DMS153 treated with DMSO at 0.1 percent for 48 hours (cell line): ENCODE data around the gene ABCC11.

Experiments used
- DNase-seq: peaks from one replicate; lab custom pipeline; 2025; ENCODE audit not compliant: unreplicated experiment; lab: John Stamatoyannopoulos, UW

The ABCC11 gene

DNA sequence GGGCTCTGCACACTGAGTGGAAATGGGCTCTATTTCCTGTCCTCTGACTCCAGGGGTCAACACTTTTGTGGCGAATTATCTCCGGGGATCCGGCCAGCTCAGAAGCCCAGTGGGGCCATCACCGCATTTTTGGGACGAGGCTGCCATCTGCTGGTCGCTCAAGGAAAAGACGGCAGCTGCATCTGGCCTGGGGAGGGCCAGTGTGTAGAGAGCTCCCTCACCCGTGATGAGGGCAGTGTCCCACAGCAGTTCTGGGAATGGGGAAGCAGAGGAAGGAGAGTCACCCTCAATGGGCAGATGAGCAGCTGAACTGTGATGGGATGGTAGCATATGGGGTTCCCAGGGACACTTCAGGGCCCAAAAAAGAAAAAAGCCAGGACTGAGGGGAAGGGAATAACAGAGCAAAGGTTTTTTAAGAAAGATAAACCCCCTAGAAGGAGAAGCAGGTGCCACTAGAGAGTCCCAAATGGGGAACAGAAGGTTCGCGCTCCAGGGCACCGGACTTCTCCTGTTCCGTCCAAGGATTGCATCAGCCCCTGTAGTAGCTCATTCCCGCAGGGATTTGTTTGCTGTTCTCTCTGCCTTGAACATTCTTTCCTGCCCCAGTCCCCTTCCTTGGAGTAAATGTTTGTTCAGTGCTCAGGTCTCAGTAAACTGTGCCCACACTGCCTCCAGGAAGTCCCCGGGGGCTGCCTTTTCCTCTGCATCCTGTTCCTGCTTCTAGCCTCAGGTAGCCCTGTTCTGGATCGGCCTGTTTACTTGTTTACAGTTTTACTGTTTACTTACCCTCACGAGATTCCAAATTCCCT is 82.2 kb downstream of the ABCC11 start:
- peak; percentile 4 for DNase-seq

DNA sequence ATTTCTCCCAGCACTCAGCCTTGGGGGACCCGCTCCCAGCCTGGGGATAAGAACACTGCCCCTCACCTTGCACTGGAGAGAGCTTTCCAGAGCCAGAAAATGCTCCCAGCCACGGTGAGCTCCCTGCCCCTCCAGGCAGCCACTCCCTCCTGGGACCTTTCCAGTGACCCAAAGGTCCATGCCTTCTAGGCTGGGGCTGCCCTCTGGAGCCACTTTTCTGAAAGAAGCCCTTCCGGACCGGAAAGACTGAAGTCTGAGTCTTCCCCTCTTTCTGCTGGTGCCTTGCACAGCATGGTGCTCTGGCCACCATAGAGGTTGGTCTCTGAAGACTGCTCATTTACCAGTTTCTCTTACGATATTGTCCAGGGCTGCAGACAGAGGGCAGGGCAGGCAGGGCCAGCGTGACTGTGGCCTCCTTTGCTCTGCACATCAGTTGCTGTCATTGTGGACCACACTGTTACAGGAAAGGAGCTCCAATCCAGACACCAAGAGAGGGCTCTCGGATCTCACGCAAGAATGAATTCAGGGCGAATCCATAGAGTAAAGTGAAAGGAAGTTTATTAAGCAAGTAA is 84.4 kb downstream of the ABCC11 start:
- no peak for DNase-seq

DNA sequence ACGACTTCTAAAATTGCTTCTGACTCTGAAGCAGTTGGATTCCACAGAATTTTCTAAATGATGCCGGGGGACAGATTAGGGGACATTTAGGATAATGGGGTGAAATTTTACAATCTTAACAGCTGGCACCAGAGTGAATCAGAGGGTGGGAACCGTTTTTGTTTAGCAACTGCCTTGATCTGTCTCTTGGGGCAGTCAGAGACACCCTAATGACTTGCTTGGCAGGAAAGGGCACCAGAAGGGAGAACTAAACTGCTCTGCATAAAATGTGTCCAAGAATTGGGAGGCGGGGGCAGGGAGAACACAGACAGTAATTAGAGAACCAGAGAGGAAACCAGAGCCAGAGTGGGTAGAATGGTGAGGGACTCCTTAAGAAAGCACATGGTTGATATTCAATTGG is 85.4 kb downstream of the ABCC11 start:
- DNase-seq, result no peak

DNA sequence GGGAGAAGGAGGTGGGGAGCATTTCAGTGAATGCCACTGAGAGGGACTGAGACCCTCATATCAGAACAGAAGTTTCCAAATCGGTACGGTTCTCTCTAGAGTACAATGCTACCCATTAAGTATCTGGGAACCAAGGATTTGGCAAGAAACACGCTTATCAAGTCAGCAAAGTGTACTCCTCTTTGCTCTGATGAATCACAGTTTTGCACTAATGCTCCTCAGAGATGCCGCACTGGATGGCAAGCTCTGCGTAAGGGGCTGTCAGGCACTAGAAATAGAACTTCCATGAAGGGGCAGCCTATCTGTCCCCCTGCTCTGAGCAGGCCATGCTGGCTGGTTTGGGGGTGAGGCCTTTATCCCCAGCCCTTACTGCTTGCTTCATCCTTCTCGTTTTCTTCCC is 86.8 kb downstream of the ABCC11 start:
- no peak for DNase-seq

DNA sequence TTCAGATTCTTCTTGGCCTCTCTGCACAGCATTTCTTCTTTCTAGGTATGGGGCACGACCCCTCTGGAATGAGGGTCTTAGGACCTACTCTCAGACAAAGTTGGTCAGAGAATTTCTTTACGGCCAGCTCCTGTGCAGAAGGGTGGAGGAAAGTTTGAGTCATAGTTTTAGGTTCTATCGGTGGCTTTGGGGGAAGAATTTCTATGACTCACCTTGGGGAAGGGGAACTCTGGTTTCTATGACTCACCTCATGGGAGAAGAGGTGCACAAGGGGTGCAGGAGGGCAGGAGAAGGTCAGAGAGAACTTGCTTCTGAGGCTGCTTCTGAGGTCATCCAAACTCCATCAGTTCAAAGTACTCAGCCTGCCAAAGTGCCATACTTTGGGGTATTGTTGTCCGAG is 89.0 kb downstream of the ABCC11 start:
- DNase-seq, result no peak

DNA sequence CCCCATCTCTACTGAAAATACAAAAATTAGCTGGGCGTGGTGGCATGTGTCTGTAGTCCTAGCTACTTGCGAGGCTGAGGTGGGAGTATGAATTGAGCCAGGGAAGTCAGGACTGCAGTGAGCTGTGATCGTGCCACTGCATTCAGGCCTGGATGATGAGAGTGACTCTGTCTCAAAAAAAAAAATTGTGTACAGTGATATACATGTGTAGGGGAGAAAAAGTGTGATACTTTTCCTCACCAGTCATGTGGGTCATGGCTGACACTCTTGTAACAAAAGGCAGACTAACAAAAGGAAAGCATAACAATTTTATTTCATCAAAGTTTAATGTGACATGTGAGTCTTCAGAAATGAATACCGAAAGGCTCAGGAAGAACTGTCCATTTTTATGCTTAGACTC is 89.5 kb downstream of the ABCC11 start:
- no peak for DNase-seq

DNA sequence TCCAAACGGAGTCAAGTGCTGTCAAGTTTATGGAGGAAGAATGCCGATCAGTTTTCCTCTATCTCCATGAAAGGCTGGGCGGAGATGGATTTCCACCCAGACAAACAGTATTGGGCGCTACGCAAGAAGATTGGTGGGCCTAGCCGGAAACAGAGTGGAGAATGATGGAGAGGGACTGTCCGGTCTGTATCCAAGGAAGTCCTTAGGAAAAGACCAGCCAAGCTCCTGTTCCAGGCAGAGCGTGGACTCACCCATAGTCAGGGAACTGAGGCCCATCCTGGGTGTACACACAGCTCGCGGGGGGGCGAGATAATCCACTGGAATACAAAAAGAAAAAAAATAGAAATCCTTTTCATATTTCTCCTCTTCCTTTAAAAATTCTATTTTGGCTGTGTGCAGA is 90.0 kb downstream of the ABCC11 start:
- no peak for DNase-seq

DNA sequence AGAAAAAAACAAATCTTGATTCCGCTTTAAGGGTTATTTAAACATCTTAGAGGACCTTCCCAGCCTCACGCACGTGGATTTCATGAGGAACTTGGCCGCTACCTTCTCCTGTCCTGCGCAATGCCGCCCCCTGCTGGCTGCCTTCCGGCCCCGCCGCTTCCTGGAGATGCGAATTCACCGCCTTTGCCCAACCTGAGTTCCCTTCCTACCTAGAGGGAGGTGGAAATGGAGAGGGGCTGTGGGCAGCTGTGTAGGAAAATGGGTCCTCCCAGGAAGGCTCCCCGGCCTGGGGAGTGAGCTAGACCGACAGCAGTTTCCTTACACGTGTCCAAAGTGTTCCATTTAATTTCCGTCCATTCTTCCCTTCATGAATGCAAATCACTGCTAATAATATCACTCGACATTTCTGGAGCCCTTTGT is 90.5 kb downstream of the ABCC11 start:
- peak; percentile 3 for DNase-seq

DNA sequence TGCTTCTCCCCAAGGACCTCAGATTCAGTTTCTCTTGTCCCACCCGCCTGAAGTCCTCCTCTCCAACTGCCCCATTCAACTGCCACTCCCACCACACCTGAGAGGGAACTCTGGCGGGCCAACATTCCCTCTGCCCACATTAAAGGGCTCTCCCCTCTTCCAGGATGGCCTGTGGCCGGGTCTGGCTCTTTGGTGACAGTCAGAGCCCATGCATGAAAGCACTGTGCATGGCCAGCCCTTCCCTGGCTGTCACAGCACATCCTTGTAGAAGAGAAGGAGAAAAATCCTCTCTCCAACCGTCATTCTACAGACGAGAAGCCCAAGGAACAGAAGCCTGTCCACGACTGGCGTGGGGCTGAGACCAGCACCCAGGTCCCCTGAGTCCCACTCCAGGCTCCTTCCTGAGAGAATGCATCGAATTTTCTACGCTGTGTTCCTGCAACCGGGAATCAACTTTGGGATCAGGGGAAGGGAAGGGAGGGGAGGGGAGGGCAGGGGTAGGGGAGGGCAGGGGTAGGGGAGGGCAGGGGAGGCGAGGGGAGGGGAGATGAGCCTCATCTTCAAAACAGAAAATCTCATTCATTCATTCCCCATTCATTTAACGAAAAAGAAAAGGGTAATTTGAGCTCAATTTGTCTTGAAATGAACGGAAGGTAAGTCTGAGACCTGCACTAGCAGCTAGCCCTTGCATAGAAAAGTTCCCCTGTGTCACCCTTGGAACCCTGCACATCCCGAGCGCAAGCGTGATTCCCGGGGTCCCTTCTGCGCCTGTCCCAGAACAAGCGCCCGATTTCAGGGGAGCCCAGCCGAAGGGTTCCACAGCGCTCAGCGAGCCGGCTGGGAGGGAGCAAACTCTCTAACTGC is 91.2 kb downstream of the ABCC11 start, which contains the start of gene ABCC12:
Gene ABCC12, minus strand, starts transcription at position 68 of the 864 bp plus-strand sequence. CDS start 9,569 bp downstream, outside the sequence.
- DNase-seq, result no peak

DNA sequence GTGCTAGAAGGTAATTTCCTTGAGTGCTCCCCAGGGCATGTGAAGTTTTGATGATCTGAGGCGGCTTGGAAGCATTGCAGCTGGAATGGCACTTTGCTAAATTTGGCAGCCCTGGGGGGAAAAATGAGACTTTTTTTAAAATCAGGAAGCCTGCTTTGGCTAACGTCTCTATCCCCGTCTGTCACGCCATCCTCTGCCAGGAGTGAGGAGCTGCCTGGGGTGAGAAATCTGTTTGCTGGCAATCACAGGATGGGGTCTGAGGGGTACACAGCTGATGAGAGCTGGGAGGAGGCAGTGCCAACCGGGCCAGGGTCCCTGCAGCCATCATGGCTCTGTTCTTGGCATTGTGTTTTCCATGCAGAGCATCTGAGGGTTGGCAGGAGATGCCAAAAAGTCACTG is 93.6 kb downstream of the ABCC11 start:
- no peak for DNase-seq

DNA sequence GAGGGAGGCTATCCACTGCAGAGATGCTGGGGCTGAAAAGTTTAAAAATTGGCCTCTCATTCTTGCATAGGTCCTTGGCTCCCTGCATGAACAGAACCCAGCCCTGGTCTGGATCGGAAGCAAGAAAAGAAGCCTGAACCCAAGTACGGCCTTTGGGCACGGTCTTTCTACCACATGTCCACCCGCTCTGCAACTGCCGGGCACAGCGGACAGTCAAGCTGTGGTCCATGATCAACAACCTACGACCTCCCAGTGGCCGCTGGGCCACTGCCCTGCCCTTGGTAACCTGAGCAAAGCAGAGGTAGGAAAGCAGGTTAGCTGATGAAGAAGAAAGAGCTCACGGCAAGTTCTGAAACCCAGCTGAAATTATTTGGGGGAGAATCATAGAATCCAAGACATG is 95.1 kb downstream of the ABCC11 start:
- no peak for DNase-seq

DNA sequence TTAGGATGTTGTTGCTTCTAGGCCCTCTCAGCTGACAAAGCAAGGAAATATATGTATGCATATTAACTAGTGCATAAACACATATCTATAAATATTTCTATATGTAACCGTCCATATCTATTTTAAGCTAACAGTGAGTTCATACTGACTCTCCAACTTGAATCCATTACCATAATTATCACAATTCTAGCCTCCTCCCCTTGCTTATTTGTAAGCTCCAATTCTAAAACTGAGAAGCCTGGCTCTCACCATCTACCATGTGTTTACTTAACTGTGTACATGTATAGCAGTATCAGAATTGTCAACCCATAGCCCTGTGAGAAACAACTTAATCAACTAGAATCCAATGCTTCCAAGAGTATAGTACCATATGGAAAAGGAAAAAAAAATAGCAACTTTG is 96.6 kb downstream of the ABCC11 start:
- DNase-seq, result no peak

DNA sequence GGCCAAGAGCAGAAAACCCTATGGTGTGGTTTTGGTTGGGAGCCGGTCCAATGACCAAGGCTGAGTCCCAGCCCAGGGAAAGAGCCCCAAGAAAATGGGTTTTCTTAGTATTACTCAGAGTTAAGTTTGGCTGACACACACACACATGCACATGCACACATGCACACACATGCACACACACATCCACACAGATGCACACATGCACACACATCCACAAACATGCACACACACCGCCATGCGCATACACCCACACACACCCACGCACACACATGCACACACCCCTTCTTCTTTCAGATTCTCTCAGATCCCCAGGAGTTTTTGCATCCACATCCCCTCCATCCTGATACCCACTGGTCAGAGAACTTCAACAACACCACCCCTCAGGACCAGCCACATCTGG is 100.6 kb downstream of the ABCC11 start:
- DNase-seq, result no peak

DNA sequence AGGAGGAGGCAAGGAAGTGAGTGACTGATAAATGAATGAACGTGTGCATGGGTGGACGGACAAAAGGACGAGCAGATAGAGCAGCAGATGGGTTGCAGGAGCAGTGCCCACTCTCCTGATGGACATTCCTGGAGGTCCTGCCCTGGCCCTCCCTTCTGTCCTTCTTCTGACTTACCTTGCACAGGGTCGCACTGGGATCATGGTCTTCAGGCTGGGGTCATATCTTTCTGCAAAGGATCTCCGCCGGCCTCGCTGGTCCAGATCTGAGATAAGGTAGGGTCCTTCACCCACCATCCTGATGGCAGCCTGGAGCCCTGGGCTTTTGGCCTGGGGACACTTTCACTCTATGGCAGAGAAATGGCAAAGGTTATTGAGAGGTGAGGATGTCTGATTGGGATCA is 101.2 kb downstream of the ABCC11 start:
- no peak for DNase-seq

DNA sequence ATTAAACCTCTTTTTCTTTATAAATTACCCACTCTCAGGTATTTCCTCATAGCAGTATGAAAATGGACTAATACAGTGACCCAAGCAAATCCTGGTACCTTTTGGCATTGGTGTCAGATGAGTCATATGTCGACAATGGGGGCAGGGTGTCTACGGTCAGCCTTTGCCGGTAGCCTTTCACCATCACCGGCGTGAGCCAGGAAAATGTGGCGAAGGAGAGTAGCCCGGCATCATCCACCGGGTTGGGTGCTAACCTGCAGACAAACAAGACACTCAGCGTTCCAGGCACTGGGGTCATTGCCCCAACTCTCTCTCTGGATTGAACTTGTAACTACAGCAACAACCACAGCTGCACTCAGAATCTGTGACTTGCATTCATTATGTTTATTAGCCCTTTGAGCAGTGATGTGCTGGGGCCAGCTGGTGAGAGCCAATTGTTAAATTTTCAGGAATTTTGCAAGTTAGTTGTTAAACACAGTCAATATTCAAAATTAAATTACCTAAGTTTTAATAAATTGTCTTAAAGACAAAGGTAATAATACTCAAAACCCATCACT is 103.4 kb downstream of the ABCC11 start:
- DNase-seq, result no peak

DNA sequence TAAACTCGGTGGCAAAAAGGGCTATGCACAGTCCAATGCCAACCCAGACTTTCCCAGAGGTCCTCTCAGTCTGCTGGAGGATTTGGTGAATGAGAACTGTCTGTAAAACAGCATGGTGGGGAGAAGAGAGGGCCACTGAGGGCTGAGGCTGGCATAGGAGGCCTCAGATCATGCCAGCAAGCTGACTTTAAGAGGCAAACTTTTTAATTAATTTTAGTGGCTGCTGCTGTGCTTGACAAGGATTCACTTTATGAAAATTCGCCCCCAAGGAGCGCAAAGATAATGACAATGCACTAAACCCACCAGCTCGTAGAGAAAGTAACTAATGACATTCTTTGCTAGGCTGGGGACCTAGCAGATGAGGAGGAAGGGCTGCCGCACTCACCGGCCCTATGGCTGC is 106.5 kb downstream of the ABCC11 start:
- no peak for DNase-seq

DNA sequence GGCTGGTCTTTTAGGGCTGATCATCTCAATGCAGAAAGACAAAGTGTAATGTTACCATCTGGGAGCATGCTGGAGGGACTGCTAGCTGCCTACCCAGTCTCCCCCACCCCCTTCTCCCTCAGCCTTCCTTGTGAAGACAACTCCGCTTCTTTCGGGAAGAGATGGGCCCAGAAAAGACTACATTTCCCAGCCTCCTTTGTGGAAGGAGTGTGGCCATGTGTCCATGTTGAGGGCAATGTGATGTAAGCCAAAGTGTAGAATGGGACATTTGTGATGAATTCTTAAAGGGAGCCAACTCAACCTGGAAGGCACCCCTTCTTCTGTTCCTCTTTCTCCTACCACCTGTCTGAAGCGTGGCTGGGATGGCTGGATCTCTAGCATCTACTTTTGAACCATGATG is 107.8 kb downstream of the ABCC11 start:
- DNase-seq, result no peak

DNA sequence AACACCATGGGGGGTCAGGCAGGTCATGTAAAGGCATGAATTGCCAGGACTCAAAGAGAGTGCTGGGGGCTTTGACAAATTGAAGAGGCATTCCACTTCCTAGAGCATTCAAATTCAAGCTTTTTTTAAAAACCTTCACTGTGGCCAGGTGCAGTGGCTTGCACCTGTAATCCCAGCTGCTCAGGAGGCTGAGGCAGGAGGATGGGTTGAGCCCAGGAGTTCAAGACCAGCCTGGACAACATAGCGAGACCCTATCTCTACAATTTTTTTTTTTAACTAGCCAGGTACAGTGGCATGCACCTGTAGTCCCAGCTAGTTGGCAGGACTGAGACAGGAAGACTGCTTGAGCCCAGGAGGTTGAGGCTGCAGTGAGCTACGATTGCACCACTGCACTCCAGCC is 108.8 kb downstream of the ABCC11 start:
- DNase-seq, result no peak

DNA sequence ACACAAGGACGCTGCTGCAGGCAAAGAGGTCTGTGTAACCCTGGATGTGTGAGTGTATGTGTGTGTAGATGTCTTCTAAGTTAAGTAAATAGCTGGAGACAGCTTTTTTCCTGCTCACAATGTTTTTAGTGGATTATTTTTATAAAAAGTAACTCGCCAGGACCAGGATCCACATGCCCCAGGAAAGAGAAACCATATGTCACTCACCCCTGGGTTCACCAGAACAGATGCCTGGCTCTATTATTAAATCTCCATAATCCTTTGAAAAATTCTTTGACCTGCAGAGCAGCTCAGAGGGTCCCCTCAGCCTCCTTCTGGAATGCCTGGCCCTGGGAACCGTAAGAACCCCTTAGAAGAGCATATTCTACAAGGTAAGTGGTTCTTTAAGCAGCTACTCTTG is 109.5 kb downstream of the ABCC11 start:
- DNase-seq, result no peak

DNA sequence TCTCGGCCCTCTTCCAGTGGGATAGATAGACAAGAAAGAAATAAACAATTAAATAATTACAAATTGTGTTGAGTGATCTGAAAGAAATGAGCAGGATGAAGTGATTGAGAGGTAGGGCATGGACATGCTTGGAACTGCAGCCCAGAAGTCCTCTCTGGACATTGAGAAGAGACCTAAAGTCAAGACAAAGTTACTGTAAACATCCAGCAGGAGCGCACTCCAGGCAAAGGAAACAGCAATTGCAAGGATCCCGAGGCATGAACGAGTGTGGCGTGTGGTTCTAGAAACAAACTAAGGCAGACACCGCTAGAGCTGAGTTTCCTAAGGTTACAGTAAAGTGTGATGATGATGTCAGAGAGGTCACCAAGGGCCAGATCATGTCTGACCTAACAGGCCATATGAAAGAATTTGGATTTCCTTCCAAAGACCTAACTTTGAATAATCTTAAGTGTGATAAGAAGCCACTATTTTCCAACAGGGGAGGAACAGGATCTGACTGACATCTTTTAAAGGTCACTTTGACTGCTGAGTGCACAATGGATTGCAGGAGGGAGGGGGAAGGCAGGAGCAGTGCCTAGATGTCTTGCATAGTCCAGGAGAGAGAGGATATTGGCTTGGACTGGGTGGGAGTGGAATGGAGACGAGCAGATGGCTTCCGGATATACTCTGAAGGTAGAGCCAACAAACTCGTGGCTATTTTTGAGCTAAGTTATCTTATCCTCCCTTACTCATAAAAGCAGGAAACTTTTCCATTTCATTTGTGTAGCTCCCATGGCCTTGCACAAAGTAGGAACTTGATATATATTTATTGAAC is 110.6 kb downstream of the ABCC11 start:
- DNase-seq, result no peak
